ENCODE results near the gene SLC22A15.

Gene SLC22A15

DNA sequence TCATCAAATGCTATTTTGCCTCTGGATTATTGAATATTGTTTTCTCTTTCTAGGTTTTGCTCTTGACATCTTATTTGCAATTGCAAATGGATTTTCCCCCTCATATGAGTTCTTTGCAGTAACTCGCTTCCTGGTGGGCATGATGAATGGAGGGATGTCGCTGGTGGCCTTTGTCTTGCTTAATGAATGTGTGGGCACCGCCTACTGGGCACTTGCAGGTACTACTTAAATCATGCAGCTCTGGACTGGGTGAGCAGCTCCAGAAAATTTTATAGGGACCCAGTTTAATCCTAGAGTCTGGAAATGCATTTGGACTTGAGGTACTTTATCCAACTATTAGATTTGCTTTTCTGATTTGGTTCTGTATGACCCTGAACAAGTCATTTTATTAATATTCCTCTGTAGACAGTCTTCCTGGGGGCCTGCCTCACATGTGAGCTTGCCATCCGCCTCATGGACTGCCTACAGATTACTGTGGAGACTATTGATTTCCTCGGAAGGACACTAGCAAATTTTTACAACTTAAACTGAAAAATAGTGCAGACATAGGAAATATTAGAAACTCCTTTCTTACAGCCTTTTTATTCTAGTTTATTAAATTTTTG is 44.5 kb downstream of the SLC22A15 start:
- POLR2A ChIA-PET: interaction anchor here (0.6 kb wide), 2 partner anchors 60 to 97 kb away, joined by 4 read pairs; no protein-coding TSS in a partner anchor
- TF ChIP-seq, protein P1, sequence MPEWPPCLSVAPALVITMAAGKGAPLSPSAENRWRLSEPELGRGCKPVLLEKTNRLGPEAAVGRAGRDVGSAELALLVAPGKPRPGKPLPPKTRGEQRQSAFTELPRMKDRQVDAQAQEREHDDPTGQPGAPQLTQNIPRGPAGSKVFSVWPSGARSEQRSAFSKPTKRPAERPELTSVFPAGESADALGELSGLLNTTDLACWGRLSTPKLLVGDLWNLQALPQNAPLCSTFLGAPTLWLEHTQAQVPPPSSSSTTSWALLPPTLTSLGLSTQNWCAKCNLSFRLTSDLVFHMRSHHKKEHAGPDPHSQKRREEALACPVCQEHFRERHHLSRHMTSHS (tag by site-specific recombination; IDR thresholded peaks at IDR 0.05): no peak
- no peak for TF ChIP-seq ZNF792 (tag by site-specific recombination; IDR thresholded peaks at IDR 0.05)
- peak; percentile 27 for TF ChIP-seq ZNF654 (tag by site-specific recombination; IDR thresholded peaks at IDR 0.05; ENCODE audit: low read depth)

DNA sequence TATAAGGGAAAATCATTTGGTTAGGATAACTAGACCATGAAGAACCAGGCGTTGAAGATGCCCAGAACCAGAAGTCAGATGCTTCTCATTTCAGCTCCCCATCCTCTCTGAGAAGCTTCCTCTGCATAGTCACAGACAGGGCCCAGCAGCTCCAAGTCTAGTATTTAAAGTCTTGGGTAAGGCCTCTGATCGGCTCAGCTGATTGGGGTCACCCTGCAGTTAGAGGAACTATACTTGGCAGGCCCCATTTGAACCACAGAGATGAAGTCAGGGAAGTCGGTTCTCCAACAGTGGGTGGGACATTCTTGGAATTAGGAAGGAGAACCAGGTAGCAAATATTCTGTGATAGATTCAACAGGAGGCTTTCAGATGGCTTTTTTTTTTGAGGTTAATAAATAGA is 48.3 kb downstream of the SLC22A15 start:
- CTCF ChIA-PET: interaction anchor here (0.6 to 1.5 kb wide), 4 partner anchors 9 to 305 kb away, joined by 3 to 4 read pairs (median 4); no protein-coding TSS in a partner anchor
- H3K4me3 ChIP-seq (ENCODE audit: low read depth, low read length): no peak overlapping the region
- no peak overlapping the region for H3K27ac ChIP-seq (ENCODE audit: extremely low read depth, low read depth, low read length)
- TF ChIP-seq ZNF830 (tag by site-specific recombination; IDR thresholded peaks at IDR 0.05; ENCODE audit: low read depth): no peak
- TF ChIP-seq KLF16 (tag by site-specific recombination; IDR thresholded peaks at IDR 0.05): no peak
- no peak for TF ChIP-seq ZNF155 (tag by site-specific recombination; IDR thresholded peaks at IDR 0.05)
- TF ChIP-seq, protein P2, sequence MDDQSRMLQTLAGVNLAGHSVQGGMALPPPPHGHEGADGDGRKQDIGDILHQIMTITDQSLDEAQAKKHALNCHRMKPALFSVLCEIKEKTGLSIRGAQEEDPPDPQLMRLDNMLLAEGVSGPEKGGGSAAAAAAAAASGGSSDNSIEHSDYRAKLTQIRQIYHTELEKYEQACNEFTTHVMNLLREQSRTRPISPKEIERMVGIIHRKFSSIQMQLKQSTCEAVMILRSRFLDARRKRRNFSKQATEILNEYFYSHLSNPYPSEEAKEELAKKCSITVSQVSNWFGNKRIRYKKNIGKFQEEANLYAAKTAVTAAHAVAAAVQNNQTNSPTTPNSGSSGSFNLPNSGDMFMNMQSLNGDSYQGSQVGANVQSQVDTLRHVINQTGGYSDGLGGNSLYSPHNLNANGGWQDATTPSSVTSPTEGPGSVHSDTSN (CRISPR knock-in tag; IDR thresholded peaks at IDR 0.05): no peak
- no peak for TF ChIP-seq MYNN (tag by site-specific recombination; IDR thresholded peaks at IDR 0.05; ENCODE audit: borderline replicate concordance)
- TF ChIP-seq, protein P3, sequence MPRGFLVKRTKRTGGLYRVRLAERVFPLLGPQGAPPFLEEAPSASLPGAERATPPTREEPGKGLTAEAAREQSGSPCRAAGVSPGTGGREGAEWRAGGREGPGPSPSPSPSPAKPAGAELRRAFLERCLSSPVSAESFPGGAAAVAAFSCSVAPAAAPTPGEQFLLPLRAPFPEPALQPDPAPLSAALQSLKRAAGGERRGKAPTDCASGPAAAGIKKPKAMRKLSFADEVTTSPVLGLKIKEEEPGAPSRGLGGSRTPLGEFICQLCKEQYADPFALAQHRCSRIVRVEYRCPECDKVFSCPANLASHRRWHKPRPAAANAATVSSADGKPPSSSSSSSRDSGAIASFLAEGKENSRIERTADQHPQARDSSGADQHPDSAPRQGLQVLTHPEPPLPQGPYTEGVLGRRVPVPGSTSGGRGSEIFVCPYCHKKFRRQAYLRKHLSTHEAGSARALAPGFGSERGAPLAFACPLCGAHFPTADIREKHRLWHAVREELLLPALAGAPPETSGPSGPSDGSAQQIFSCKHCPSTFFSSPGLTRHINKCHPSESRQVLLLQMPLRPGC (tag by site-specific recombination; IDR thresholded peaks at IDR 0.05): no peak
- TF ChIP-seq ZNF223 (tag by site-specific recombination; IDR thresholded peaks at IDR 0.05): no peak
- TF ChIP-seq, protein P4, sequence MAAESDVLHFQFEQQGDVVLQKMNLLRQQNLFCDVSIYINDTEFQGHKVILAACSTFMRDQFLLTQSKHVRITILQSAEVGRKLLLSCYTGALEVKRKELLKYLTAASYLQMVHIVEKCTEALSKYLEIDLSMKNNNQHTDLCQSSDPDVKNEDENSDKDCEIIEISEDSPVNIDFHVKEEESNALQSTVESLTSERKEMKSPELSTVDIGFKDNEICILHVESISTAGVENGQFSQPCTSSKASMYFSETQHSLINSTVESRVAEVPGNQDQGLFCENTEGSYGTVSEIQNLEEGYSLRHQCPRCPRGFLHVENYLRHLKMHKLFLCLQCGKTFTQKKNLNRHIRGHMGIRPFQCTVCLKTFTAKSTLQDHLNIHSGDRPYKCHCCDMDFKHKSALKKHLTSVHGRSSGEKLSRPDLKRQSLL (tag by site-specific recombination; IDR thresholded peaks at IDR 0.05): no peak
- no peak for TF ChIP-seq ZNF404 (tag by site-specific recombination; IDR thresholded peaks at IDR 0.05)
- H3K4me1 ChIP-seq (ENCODE audit: control insufficient read depth, insufficient read depth, low read length): no peaks in the 10 kb centered on the region
- POLR2A ChIA-PET: no interaction called here
- peaks cover 0 to 32% of the 10 kb centered on the region in 2 experiments; a peak in 2 of 3 replicates for H3K36me3 ChIP-seq (ENCODE audit: control insufficient read depth in 2 of 2, insufficient read depth in 1 of 2, low read length in 2 of 2)
- H3K9me3 ChIP-seq (ENCODE audit: control insufficient read depth, insufficient read depth, low read depth, low read length): no peaks in the 10 kb centered on the region

More for the DNA sequence above, 44.5 kb downstream of the SLC22A15 start:
- Histone ChIP-seq H3K9me3 (ENCODE audit: control insufficient read depth, insufficient read depth, low read depth, low read length) (no peaks in the 10 kb centered on the region), H3K36me3 (ENCODE audit: control insufficient read depth in 2 of 2, insufficient read depth in 1 of 2, low read length in 2 of 2) (peaks cover 0 to 15% of the 10 kb centered on the region in 2 experiments; a peak in 2 of 3 replicates), H3K4me3 (ENCODE audit: low read depth, low read length) (no peak overlapping the region), H3K4me1 (ENCODE audit: control insufficient read depth, insufficient read depth, low read length) (no peaks in the 10 kb centered on the region), H3K27ac (ENCODE audit: extremely low read depth, low read depth, low read length) (no peak overlapping the region)
- CTCF ChIA-PET: interaction anchor here (0.6 to 2.5 kb wide), 21 partner anchors 9 to 314 kb away, joined by 3 to 10 read pairs (median 4); no protein-coding TSS in a partner anchor

DNA sequence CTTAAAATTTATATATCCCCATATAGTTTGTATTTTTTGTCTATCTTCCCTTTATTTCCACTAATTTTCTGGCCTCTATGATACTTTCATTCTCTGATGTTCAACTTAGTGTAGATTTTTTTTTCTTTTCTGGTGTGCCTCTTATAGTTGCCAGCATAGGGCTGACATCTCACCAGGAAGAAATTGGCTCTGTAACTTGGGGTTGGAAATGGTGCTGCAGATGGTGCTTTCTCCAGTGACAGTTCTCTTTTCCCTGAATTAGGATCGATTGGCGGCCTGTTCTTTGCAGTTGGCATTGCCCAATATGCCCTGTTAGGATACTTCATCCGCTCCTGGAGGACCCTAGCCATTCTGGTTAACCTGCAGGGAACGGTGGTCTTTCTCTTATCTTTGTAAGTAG is 50.3 kb downstream of the SLC22A15 start:
- CTCF ChIA-PET: no interaction called here
- Histone ChIP-seq H3K27ac (ENCODE audit: extremely low read depth, low read depth, low read length) (no peak overlapping the region), H3K9me3 (ENCODE audit: control insufficient read depth, insufficient read depth, low read depth, low read length) (no peaks in the 10 kb centered on the region), H3K36me3 (ENCODE audit: control insufficient read depth in 2 of 2, insufficient read depth in 1 of 2, low read length in 2 of 2) (peaks cover 0 to 35% of the 10 kb centered on the region in 2 experiments; a peak in 1 of 3 replicates), H3K4me1 (ENCODE audit: control insufficient read depth, insufficient read depth, low read length) (no peaks in the 10 kb centered on the region), H3K4me3 (ENCODE audit: low read depth, low read length) (no peak overlapping the region)
- POLR2A ChIA-PET: no interaction called here
- TF ChIP-seq ZNF426 (tag by site-specific recombination; IDR thresholded peaks at IDR 0.05): no peak
- TF ChIP-seq ZEB2 (tag by site-specific recombination; IDR thresholded peaks at IDR 0.05): no peak
- no peak for TF ChIP-seq ZNF366 (tag by site-specific recombination; conservative IDR thresholded peaks at IDR 0.05)
- TF ChIP-seq, protein P5, sequence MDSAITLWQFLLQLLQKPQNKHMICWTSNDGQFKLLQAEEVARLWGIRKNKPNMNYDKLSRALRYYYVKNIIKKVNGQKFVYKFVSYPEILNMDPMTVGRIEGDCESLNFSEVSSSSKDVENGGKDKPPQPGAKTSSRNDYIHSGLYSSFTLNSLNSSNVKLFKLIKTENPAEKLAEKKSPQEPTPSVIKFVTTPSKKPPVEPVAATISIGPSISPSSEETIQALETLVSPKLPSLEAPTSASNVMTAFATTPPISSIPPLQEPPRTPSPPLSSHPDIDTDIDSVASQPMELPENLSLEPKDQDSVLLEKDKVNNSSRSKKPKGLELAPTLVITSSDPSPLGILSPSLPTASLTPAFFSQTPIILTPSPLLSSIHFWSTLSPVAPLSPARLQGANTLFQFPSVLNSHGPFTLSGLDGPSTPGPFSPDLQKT (IDR thresholded peaks at IDR 0.05; ENCODE audit: borderline replicate concordance, low read depth, low read length): no peak
- TF ChIP-seq, protein P4 (tag by site-specific recombination; IDR thresholded peaks at IDR 0.05): no peak
- TF ChIP-seq YY1 (tag by site-specific recombination; IDR thresholded peaks at IDR 0.05): no peak
- TF ChIP-seq ZNF211 (tag by site-specific recombination; IDR thresholded peaks at IDR 0.05; ENCODE audit: low read depth): no peak
- TF ChIP-seq, protein P6, sequence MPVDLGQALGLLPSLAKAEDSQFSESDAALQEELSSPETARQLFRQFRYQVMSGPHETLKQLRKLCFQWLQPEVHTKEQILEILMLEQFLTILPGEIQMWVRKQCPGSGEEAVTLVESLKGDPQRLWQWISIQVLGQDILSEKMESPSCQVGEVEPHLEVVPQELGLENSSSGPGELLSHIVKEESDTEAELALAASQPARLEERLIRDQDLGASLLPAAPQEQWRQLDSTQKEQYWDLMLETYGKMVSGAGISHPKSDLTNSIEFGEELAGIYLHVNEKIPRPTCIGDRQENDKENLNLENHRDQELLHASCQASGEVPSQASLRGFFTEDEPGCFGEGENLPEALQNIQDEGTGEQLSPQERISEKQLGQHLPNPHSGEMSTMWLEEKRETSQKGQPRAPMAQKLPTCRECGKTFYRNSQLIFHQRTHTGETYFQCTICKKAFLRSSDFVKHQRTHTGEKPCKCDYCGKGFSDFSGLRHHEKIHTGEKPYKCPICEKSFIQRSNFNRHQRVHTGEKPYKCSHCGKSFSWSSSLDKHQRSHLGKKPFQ (tag by site-specific recombination; IDR thresholded peaks at IDR 0.05): no peak
- TF ChIP-seq ZNF521 (tag by site-specific recombination; IDR thresholded peaks at IDR 0.05): no peak
- no peak for TF ChIP-seq ZNF391 (tag by site-specific recombination; IDR thresholded peaks at IDR 0.05; ENCODE audit: borderline replicate concordance, low read depth)
- no peak for TF ChIP-seq ZNF785 (tag by site-specific recombination; IDR thresholded peaks at IDR 0.05)
